ENCODE results near the gene FZR1. TPM values are rescaled to one million over a fixed set of nuclear protein-coding genes. Genes with fewer than 3 reads are reported as not detected.
A peak's percentile ranks its signal among the peaks of the same experiment; 100 is the strongest.
"Not testable (repeated sequence)": the region's sequence is repeated elsewhere in the genome, so short reads cannot be mapped to it uniquely, and the experiment has no call there.

Gene FZR1
- total RNA-seq, 1 experiment from 2014 or later: 59.1 TPM

GRCh38 chr19:3557461-3558248 lies 51.5 kb downstream of the FZR1 start, which contains the start of gene MFSD12:
Gene MFSD12 (minus strand): TSS chr19:3557586. CDS start chr19:3557403, 183 bp downstream.
- no peaks in the 10 kb centered on the region for H3K9me3 ChIP-seq
- Mint-ChIP-seq H3K4me3 (ENCODE audit: unreplicated experiment) (peak within 1 kb of the TSS; percentile 99), H3K36me3 (ENCODE audit: insufficient read depth, unreplicated experiment) (peaks cover 22% of the 10 kb centered on the region), H3K27ac (ENCODE audit: unreplicated experiment) (peak within 1 kb of the TSS; percentile 91), H3K27me3 (ENCODE audit: insufficient read depth, unreplicated experiment) (no peaks in the 10 kb centered on the region), H3K9me3 (ENCODE audit: unreplicated experiment) (no peaks in the 10 kb centered on the region), H3K4me1 (ENCODE audit: low read depth, unreplicated experiment) (peaks cover 10% of the 10 kb centered on the region)
- H3K36me3 ChIP-seq (ENCODE audit: control insufficient read depth, insufficient read depth, low read length): no peaks in the 10 kb centered on the region
- peak within 1 kb of the TSS; percentile 90 for H3K4me3 ChIP-seq (ENCODE audit: low read depth, low read length)
- TSS peak; percentile 30 for BruUV-seq (replicated peaks)
- H3K4me1 ChIP-seq: no peaks in the 10 kb centered on the region
- intact Hi-C loops (cut with micrococcal nuclease; ENCODE audit: unreplicated experiment): loop anchor here (1.0 to 10.0 kb wide), 2 partner anchors 15 to 67 kb away; partner anchors contain the start of genes CACTIN and HMG20B
- no peak for TF ChIP-seq CTCF (IDR thresholded peaks at IDR 0.05; ENCODE audit: insufficient read depth in 1 of 2, low read depth in 1 of 2, low read length in 1 of 2, severe bottlenecking in 1 of 2, unreplicated experiment in 1 of 2)
- ChIA-PET CTCF (interaction anchor here (1.1 to 1.2 kb wide), 2 partner anchors 13 to 18 kb away, joined by 3 read pairs; no protein-coding TSS in a partner anchor), POLR2A (no interaction called here)
- H3K27me3 ChIP-seq (replicated peaks; ENCODE audit: control insufficient read depth, insufficient read depth, low read length): no peaks in the 10 kb centered on the region
- peak; percentile 91 to 94 for DNase-seq

GRCh38 chr19:3563709-3564524 lies 57.8 kb downstream of the FZR1 start:
- Mint-ChIP-seq H3K4me3 (ENCODE audit: unreplicated experiment) (no peak overlapping the region), H3K27ac (ENCODE audit: unreplicated experiment) (no peak overlapping the region), H3K9me3 (ENCODE audit: unreplicated experiment) (no peaks in the 10 kb centered on the region), H3K36me3 (ENCODE audit: insufficient read depth, unreplicated experiment) (no peaks in the 10 kb centered on the region), H3K27me3 (ENCODE audit: insufficient read depth, unreplicated experiment) (no peaks in the 10 kb centered on the region), H3K4me1 (ENCODE audit: low read depth, unreplicated experiment) (no peaks in the 10 kb centered on the region)
- no peaks in the 10 kb centered on the region for H3K36me3 ChIP-seq (ENCODE audit: control insufficient read depth, insufficient read depth, low read length)
- CTCF ChIA-PET: no interaction called here
- DNase-seq: no peak
- POLR2A ChIA-PET: no interaction called here
- H3K4me3 ChIP-seq (ENCODE audit: low read depth, low read length): no peak overlapping the region
- no peaks in the 10 kb centered on the region for H3K27me3 ChIP-seq (replicated peaks; ENCODE audit: control insufficient read depth, insufficient read depth, low read length)
- no peaks in the 10 kb centered on the region for H3K9me3 ChIP-seq
- no peak for TF ChIP-seq CTCF (IDR thresholded peaks at IDR 0.05; ENCODE audit: insufficient read depth in 1 of 2, low read depth in 1 of 2, low read length in 1 of 2, severe bottlenecking in 1 of 2, unreplicated experiment in 1 of 2)
- H3K4me1 ChIP-seq: no peaks in the 10 kb centered on the region
- BruUV-seq (replicated peaks): no TSS peak
- intact Hi-C loops (cut with micrococcal nuclease; ENCODE audit: unreplicated experiment): no loop called here

GRCh38 chr19:3565139-3565538 lies 59.0 kb downstream of the FZR1 start:
- ChIA-PET CTCF (no interaction called here), POLR2A (no interaction called here)
- H3K4me1 Mint-ChIP-seq (ENCODE audit: low read depth, unreplicated experiment): no peaks in the 10 kb centered on the region
- H3K4me3 Mint-ChIP-seq (ENCODE audit: unreplicated experiment): no peak overlapping the region
- Histone ChIP-seq H3K4me3 (ENCODE audit: low read depth, low read length) (no peak overlapping the region), H3K27me3 (replicated peaks; ENCODE audit: control insufficient read depth, insufficient read depth, low read length) (no peaks in the 10 kb centered on the region), H3K9me3 (no peaks in the 10 kb centered on the region), H3K36me3 (ENCODE audit: control insufficient read depth, insufficient read depth, low read length) (no peaks in the 10 kb centered on the region), H3K4me1 (no peaks in the 10 kb centered on the region)
- no peak overlapping the region for H3K27ac Mint-ChIP-seq (ENCODE audit: unreplicated experiment)
- H3K27me3 Mint-ChIP-seq (ENCODE audit: insufficient read depth, unreplicated experiment): no peaks in the 10 kb centered on the region
- DNase-seq: no peak
- no peaks in the 10 kb centered on the region for H3K36me3 Mint-ChIP-seq (ENCODE audit: insufficient read depth, unreplicated experiment)
- no peak for TF ChIP-seq CTCF (IDR thresholded peaks at IDR 0.05; ENCODE audit: insufficient read depth in 1 of 2, low read depth in 1 of 2, low read length in 1 of 2, severe bottlenecking in 1 of 2, unreplicated experiment in 1 of 2)
- no peaks in the 10 kb centered on the region for H3K9me3 Mint-ChIP-seq (ENCODE audit: unreplicated experiment)
- intact Hi-C loops (cut with micrococcal nuclease; ENCODE audit: unreplicated experiment): no loop called here
- no TSS peak for BruUV-seq (replicated peaks)

- H3K27me3 Mint-ChIP-seq (ENCODE audit: insufficient read depth, unreplicated experiment); H3K9me3 ChIP-seq; POLR2A ChIA-PET; H3K27me3 ChIP-seq (replicated peaks; ENCODE audit: control insufficient read depth, insufficient read depth, low read length); H3K27ac Mint-ChIP-seq (ENCODE audit: unreplicated experiment); intact Hi-C loops (cut with micrococcal nuclease; ENCODE audit: unreplicated experiment); DNase-seq; H3K4me1 ChIP-seq; BruUV-seq (replicated peaks); H3K4me3 Mint-ChIP-seq (ENCODE audit: unreplicated experiment); H3K36me3 ChIP-seq (ENCODE audit: control insufficient read depth, insufficient read depth, low read length); H3K4me3 ChIP-seq (ENCODE audit: low read depth, low read length); CTCF ChIA-PET; H3K9me3 Mint-ChIP-seq (ENCODE audit: unreplicated experiment); H3K4me1 Mint-ChIP-seq (ENCODE audit: low read depth, unreplicated experiment): not testable (repeated sequence)
- H3K36me3 Mint-ChIP-seq (ENCODE audit: insufficient read depth, unreplicated experiment): peaks cover 23% of the 10 kb centered on the region
These were observed 63.9 kb downstream of the FZR1 start for GRCh38 chr19:3570042-3570441.

All from Caco-2 (cell line).